K562 (cell line): Measurements from ENCODE around the gene TRAP1. TPM values are rescaled to one million over a fixed set of nuclear protein-coding genes. Genes with fewer than 3 reads are reported as not detected.

Experiments
- FOXA1 ChIP-seq: fragments of 450-650 bp; IDR thresholded peaks from 2 replicates; pipeline ENCODE4 v1.6.1; 2016; ENCODE audit warnings: mild to moderate bottlenecking, borderline replicate concordance
- HNRNPUL1 ChIP-seq: fragments of 200-400 bp; formaldehyde crosslinking; IDR thresholded peaks from 2 replicates; pipeline ENCODE4 v1.6.1; 2017; ENCODE audit warnings: low read length
- MYC ChIP-seq, 2 experiments: fragments of 250-450 bp in 1 of 2; sonication (Bioruptor Pico) in 1 of 2; IDR thresholded peaks; 2 replicates each; pipeline versions ENCODE4 v1.5.1 to v1.6.1; 2012 to 2021; ENCODE audit warnings: low read depth in 2 of 2, borderline replicate concordance in 1 of 2, improper control_type of control experiment in 1 of 2, low read length in 1 of 2, mild to moderate bottlenecking in 1 of 2, moderate library complexity in 1 of 2
- NCOA2 ChIP-seq, 2 experiments: fragments of 450-650 bp; IDR thresholded peaks; 2 replicates each; pipeline ENCODE4 v1.6.1; 2018; ENCODE audit warnings: mild to moderate bottlenecking in 2 of 2, moderate library complexity in 1 of 2; ENCODE audit not compliant: partially characterized antibody in 2 of 2
- NFE2L1 ChIP-seq: fragments of 450-650 bp; IDR thresholded peaks from 2 replicates; pipeline ENCODE4 v1.6.1; 2016; ENCODE audit warnings: missing genetic modification characterization, low read depth, mild to moderate bottlenecking, missing compliant biosample characterization, moderate library complexity, borderline replicate concordance
- POLR2A ChIP-seq: fragments of 450-650 bp; conservative IDR thresholded peaks from 2 replicates; pipeline ENCODE4 v1.6.1; 2016
- RHOXF2B ChIP-seq: fragments of 250-450 bp; sonication (Bioruptor Pico); conservative IDR thresholded peaks from 2 replicates; pipeline ENCODE4 v1.5.1; 2021
- TEAD2 ChIP-seq: fragments of 450-650 bp; IDR thresholded peaks from 2 replicates; pipeline ENCODE4 v1.6.1; 2016; ENCODE audit warnings: missing genetic modification characterization, control low read depth, missing compliant biosample characterization
- ZNF253 ChIP-seq: fragments of 250-450 bp; sonication (Bioruptor Pico); conservative IDR thresholded peaks from 2 replicates; pipeline ENCODE4 v1.6.1; 2021; ENCODE audit warnings: mild to moderate bottlenecking
- ZNF695 ChIP-seq: fragments of 450-650 bp; formaldehyde crosslinking; IDR thresholded peaks from 2 replicates; pipeline ENCODE4 v1.4.0; 2020; ENCODE audit warnings: mild to moderate bottlenecking, moderate library complexity
- ZZZ3 ChIP-seq: fragments of 450-650 bp; IDR thresholded peaks from 2 replicates; pipeline ENCODE4 v1.6.1; 2016; ENCODE audit warnings: antibody characterized with exemption, mild to moderate bottlenecking, moderate library complexity
- polyA plus RNA-seq, 8 experiments: library from polyadenylated mRNA; depleted of rRNA in 4 of 8; stranded (reverse) in 5 of 8; unstranded in 3 of 8; fragments of >200 nt; fragmentation: Nextera tagmentation in 2 of 8; fragmentation: Illumina TruSeq in 1 of 8; extraction: Ambion mirVana in 2 of 8; extraction: Trizol in 1 of 8; gene quantifications; 2 replicates each; pipeline versions ENCODE4 v1.2.1 to v1.2.3, GENCODE V29; 2011 to 2014; ENCODE audit warnings: inconsistent platforms in 1 of 8, missing spikeins in 1 of 8
- total RNA-seq, 7 experiments: library from RNA; depleted of rRNA in 6 of 7; stranded (reverse); fragments of >200 nt in 6 of 7; fragmentation: Illumina TruSeq in 2 of 7; extraction: Trizol in 2 of 7; gene quantifications; 2 replicates each; pipeline versions ENCODE4 v1.2.1 to v1.2.3, GENCODE V29; 2011 to 2021; ENCODE audit warnings: low replicate concordance in 1 of 7
- TF ChIP-seq, protein P1 (sequence below): fragments of 250-450 bp; sonication (Bioruptor Pico); IDR thresholded peaks from 2 replicates; pipeline ENCODE4 v1.8.0; 2021; ENCODE audit warnings: moderate library complexity, mild to moderate bottlenecking, inconsistent platforms
- TF ChIP-seq, protein P2 (sequence below): fragments of 450-650 bp; IDR thresholded peaks from 2 replicates; pipeline ENCODE4 v1.6.1; 2016; ENCODE audit warnings: borderline replicate concordance
- TF ChIP-seq, protein P3 (sequence below): sonication (generic); formaldehyde crosslinking; IDR thresholded peaks from 2 replicates; pipeline ENCODE4 v1.8.1; 2023; ENCODE audit warnings: mild to moderate bottlenecking, missing genetic modification reagents
- TF ChIP-seq, protein P4 (sequence below), 2 experiments: fragments of 450-650 bp; IDR thresholded peaks; 2 replicates each; pipeline ENCODE4 v1.6.1; 2018; ENCODE audit warnings: mild to moderate bottlenecking in 2 of 2, low read depth in 1 of 2; ENCODE audit not compliant: partially characterized antibody in 2 of 2

TRAP1 gene
- total and polyA plus RNA-seq, 9 of the 15 experiments (the other 6 are each of a cell fraction or from before 2014, with no cell fraction given): 19.1 to 436 (median 301) TPM

DNA sequence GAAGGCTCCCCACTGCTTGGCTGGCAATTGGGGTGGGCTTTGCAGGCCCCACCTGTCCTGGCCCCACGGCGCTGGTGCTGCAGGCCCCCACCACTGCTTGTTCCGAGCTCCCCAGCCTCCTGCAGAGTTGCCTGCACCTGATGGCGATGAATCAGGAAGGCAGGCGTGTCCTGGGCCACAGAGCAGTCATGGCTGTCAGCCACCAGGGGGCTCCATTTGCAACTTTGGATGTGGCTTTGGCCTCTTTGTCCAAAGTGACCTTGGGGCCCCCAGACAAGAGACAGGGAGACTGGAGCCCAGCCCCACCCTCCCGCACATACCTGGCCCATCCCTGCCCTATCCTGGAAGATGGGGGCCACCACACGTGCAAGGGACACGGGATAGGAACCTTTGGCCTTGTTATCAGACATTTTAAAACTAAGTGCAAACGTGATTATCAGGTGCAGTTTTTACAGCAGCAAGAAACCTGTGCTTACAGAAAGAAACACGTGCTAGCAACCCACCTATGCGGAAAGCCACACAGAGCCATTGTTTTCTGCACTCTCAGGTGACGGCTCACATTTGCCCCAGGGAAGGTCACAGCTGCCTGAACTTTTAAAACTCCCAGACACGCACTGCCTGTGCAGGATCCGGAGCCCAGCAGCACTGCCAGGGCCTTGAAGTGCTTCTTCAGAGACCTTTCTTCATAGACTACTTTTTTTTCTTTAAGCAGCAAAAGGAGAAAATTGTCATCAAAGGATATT, 62.9 kb downstream of the TRAP1 start, which contains the start of gene DNASE1 (continued):
- no peak for TF ChIP-seq NCOA2 (IDR thresholded peaks at IDR 0.05; ENCODE audit: partially characterized antibody in 2 of 2)
- TF ChIP-seq, protein P1, sequence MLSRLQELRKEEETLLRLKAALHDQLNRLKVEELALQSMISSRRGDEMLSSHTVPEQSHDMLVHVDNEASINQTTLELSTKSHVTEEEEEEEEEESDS (CRISPR knock-in tag): no peak
- TF ChIP-seq, protein P2, sequence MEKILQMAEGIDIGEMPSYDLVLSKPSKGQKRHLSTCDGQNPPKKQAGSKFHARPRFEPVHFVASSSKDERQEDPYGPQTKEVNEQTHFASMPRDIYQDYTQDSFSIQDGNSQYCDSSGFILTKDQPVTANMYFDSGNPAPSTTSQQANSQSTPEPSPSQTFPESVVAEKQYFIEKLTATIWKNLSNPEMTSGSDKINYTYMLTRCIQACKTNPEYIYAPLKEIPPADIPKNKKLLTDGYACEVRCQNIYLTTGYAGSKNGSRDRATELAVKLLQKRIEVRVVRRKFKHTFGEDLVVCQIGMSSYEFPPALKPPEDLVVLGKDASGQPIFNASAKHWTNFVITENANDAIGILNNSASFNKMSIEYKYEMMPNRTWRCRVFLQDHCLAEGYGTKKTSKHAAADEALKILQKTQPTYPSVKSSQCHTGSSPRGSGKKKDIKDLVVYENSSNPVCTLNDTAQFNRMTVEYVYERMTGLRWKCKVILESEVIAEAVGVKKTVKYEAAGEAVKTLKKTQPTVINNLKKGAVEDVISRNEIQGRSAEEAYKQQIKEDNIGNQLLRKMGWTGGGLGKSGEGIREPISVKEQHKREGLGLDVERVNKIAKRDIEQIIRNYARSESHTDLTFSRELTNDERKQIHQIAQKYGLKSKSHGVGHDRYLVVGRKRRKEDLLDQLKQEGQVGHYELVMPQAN: no peak
- TF ChIP-seq ZNF253 (CRISPR knock-in tag): no peak
- no peak for TF ChIP-seq HNRNPUL1
- TF ChIP-seq ZZZ3: no peak
- no peak for TF ChIP-seq NFE2L1
- TF ChIP-seq RHOXF2B (CRISPR knock-in tag): no peak
- TF ChIP-seq MYC (IDR thresholded peaks at IDR 0.05; ENCODE audit: low read depth, low read length): 0 out of 2 replicates have a peak, but pooled peaks have one; percentile 49
- no peak for TF ChIP-seq MYC (CRISPR knock-in tag; IDR thresholded peaks at IDR 0.05; ENCODE audit: borderline replicate concordance, low read depth)
- TF ChIP-seq, protein P3, sequence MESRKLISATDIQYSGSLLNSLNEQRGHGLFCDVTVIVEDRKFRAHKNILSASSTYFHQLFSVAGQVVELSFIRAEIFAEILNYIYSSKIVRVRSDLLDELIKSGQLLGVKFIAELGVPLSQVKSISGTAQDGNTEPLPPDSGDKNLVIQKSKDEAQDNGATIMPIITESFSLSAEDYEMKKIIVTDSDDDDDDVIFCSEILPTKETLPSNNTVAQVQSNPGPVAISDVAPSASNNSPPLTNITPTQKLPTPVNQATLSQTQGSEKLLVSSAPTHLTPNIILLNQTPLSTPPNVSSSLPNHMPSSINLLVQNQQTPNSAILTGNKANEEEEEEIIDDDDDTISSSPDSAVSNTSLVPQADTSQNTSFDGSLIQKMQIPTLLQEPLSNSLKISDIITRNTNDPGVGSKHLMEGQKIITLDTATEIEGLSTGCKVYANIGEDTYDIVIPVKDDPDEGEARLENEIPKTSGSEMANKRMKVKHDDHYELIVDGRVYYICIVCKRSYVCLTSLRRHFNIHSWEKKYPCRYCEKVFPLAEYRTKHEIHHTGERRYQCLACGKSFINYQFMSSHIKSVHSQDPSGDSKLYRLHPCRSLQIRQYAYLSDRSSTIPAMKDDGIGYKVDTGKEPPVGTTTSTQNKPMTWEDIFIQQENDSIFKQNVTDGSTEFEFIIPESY (CRISPR knock-in tag): no peak
- no peak for TF ChIP-seq TEAD2
- TF ChIP-seq, protein P4, sequence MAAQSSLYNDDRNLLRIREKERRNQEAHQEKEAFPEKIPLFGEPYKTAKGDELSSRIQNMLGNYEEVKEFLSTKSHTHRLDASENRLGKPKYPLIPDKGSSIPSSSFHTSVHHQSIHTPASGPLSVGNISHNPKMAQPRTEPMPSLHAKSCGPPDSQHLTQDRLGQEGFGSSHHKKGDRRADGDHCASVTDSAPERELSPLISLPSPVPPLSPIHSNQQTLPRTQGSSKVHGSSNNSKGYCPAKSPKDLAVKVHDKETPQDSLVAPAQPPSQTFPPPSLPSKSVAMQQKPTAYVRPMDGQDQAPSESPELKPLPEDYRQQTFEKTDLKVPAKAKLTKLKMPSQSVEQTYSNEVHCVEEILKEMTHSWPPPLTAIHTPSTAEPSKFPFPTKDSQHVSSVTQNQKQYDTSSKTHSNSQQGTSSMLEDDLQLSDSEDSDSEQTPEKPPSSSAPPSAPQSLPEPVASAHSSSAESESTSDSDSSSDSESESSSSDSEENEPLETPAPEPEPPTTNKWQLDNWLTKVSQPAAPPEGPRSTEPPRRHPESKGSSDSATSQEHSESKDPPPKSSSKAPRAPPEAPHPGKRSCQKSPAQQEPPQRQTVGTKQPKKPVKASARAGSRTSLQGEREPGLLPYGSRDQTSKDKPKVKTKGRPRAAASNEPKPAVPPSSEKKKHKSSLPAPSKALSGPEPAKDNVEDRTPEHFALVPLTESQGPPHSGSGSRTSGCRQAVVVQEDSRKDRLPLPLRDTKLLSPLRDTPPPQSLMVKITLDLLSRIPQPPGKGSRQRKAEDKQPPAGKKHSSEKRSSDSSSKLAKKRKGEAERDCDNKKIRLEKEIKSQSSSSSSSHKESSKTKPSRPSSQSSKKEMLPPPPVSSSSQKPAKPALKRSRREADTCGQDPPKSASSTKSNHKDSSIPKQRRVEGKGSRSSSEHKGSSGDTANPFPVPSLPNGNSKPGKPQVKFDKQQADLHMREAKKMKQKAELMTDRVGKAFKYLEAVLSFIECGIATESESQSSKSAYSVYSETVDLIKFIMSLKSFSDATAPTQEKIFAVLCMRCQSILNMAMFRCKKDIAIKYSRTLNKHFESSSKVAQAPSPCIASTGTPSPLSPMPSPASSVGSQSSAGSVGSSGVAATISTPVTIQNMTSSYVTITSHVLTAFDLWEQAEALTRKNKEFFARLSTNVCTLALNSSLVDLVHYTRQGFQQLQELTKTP (IDR thresholded peaks at IDR 0.05; ENCODE audit: low read depth in 1 of 2, partially characterized antibody in 2 of 2): no peak
- TF ChIP-seq FOXA1: no peak
- 0 out of 2 replicates have a peak, but pooled peaks have one; percentile 4 for TF ChIP-seq POLR2A
- TF ChIP-seq ZNF695 (CRISPR knock-in tag): no peak
